ENCODE data around the gene TDRD3.

The TDRD3 gene

GRCh38 chr13:60583196-60583888 lies 186.3 kb downstream of the TDRD3 start:
- no peak for DNase-seq

GRCh38 chr13:60583911-60584753 lies 187.1 kb downstream of the TDRD3 start:
- no peak for DNase-seq

- DNase-seq, result no peak
These were observed 188.0 kb downstream of the TDRD3 start for GRCh38 chr13:60584976-60585375.

- peak in 1 of 2 experiments; percentile 1 for DNase-seq
These were observed 194.1 kb downstream of the TDRD3 start for GRCh38 chr13:60590800-60591747.

- DNase-seq, result no peak
These were observed 206.0 kb downstream of the TDRD3 start for GRCh38 chr13:60603049-60603448.

GRCh38 chr13:60604058-60604457 lies 207.0 kb downstream of the TDRD3 start:
- no peak for DNase-seq

GRCh38 chr13:60608954-60609353 lies 211.9 kb downstream of the TDRD3 start:
- no peak for DNase-seq

GRCh38 chr13:60611523-60611922 lies 214.5 kb downstream of the TDRD3 start:
- no peak for DNase-seq

GRCh38 chr13:60612593-60612992 lies 215.6 kb downstream of the TDRD3 start:
- no peak for DNase-seq

- DNase-seq, result no peak
These were observed 216.1 kb downstream of the TDRD3 start for GRCh38 chr13:60613080-60613479.

- no peak for DNase-seq
These were observed 221.1 kb downstream of the TDRD3 start for GRCh38 chr13:60617991-60618733.

GRCh38 chr13:60619461-60619860 lies 222.4 kb downstream of the TDRD3 start:
- no peak for DNase-seq

GRCh38 chr13:60620611-60621395 lies 223.8 kb downstream of the TDRD3 start:
- peak in 1 of 2 experiments; percentile 1 for DNase-seq

GRCh38 chr13:60623151-60623550 lies 226.1 kb downstream of the TDRD3 start:
- DNase-seq, result no peak

All from NCI-H446 (cell line).